Stimulated activated CD8-positive, alpha-beta memory T cell treated with anti-CD3 and anti-CD28 coated beads, Interleukin-7, amount 100 ng/mL, for 1 hour (primary cell): ENCODE measurements around the gene TFCP2L1.

ENCODE experiments used
- DNase-seq, 2 donors: peaks; one replicate each; pipeline ENCODE4 v3.0.0-alpha.2; 2020; ENCODE audit warnings: low read depth in 2 of 2

Gene TFCP2L1

DNA sequence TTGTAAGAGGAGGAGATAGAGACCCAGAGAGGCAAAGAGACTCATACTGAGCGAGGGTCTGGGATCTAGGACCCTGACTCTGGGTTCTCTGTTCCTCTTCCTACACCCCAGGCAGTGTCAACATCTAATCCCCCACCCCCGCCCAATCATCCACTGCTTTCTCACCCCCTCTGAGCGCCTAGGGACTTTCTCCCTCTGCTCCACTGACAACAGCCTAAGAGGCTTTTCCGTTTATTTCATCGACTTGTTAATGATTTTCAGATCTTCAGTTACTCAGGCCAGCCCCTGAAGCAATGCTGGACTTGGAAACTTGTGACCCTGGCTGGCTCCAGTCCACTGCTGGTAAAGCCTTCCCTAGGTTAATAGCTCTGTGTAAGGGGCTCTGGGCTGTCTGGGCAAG, 65.1 kb downstream of the TFCP2L1 start:
- DNase-seq = no peak

- no peak for DNase-seq
Observed at GRCh38 chr2:121218386-121218938, 66.5 kb downstream of the TFCP2L1 start.

- DNase-seq = no peak
Observed at GRCh38 chr2:121217627-121218026, 67.4 kb downstream of the TFCP2L1 start.

- DNase-seq = no peak
Observed at GRCh38 chr2:121214296-121214695, 70.7 kb downstream of the TFCP2L1 start.

GRCh38 chr2:121213386-121213785, 71.6 kb downstream of the TFCP2L1 start:
- DNase-seq = no peak

- DNase-seq = no peak
Observed at GRCh38 chr2:121212661-121213325, 72.2 kb downstream of the TFCP2L1 start.

DNA sequence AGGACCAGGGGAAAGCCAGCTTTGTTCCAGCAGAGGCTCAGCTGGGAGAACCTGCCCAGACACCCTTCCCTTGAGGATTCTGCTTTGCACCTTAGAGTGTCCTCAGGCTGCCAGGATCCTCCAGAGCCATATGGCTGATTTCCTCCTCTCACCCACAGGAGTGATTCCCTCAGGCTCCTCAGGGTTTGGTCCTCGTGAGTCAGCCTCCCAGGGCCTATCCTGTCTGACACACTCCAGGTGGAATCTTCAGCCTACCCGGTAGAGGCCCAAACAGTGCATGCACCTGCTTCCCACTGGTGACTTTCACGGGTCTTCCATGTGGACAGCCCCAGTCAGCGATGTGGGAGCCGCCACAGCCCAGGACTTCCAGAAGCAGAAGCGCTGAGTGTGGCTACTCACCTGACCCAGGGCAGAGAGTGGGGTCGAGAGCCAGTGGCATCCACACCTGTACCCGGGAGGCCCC, 73.3 kb downstream of the TFCP2L1 start:
- DNase-seq = no peak

GRCh38 chr2:121211251-121211650, 73.8 kb downstream of the TFCP2L1 start:
- DNase-seq = no peak

DNA sequence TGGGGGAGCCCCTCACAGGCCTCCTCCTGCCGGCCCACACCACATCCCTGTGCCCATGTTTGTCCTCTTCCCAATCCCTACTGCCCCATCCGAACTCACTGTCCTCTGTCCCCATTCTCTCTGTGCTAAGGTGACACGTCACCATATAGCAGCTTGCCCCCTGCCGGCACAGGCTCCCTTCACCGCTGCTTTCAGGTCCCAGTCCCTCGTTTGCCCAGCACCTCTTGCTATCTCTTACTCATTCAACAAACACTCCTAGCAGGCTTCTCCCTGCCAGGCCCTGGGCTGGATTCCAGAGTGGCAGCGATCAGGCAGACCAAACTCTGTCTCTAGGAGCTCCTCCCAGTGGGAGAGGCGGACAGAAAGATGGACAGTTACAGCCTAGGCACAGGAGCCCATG, 74.3 kb downstream of the TFCP2L1 start:
- no peak for DNase-seq

GRCh38 chr2:121209014-121209610, 75.9 kb downstream of the TFCP2L1 start:
- DNase-seq = no peak

DNA sequence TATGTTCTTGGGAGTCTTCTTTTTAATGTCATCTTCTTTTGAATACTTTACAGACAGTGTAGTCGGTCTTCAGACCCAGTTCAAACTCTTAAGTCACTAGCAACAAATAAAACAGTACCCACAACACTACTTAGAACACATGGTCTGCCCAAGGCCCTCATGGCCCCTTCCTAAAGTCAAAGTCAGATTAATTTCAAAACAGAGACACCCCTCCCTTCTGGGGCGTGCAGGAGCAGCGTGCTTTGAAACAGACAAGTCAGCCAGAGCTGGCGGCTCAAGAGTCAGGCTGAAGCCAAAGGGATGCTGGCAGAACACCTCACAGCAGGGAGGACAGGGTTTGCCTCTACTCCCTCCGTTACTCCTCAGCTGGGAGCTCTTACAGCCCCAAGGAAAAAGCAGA, 77.5 kb downstream of the TFCP2L1 start:
- no peak for DNase-seq

DNA sequence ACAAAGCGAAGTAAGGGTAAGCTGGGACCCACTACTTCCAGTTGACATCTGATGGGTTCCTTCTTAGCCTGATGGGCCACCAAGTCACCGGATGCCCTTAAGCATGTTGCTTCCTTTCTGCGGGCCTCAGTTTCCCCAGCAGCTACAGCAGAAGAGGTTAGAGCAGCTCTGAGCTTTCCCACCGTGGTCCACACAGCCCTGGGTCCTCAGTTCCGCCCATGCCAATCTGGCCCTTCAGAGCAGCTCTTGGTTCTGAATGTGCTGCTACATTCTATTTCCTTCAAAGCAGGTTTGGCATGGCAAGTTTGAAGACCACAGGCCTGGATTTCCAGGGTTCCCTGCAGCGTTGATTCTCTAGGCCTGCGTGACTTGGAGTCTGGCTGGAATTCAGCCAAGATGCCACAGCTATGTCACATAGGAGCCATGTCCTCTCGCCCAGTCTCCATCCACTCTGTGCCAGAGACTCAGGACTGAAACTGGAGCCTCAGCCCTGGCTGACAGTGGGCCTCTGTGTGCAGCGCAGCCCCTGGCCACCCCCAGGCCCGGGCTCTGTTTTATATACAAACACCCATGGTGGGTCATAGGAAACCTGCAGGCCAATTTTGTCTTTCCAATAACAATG, 79.6 kb downstream of the TFCP2L1 start:
- DNase-seq = no peak

GRCh38 chr2:121203591-121204249, 81.3 kb downstream of the TFCP2L1 start:
- DNase-seq = no peak

DNA sequence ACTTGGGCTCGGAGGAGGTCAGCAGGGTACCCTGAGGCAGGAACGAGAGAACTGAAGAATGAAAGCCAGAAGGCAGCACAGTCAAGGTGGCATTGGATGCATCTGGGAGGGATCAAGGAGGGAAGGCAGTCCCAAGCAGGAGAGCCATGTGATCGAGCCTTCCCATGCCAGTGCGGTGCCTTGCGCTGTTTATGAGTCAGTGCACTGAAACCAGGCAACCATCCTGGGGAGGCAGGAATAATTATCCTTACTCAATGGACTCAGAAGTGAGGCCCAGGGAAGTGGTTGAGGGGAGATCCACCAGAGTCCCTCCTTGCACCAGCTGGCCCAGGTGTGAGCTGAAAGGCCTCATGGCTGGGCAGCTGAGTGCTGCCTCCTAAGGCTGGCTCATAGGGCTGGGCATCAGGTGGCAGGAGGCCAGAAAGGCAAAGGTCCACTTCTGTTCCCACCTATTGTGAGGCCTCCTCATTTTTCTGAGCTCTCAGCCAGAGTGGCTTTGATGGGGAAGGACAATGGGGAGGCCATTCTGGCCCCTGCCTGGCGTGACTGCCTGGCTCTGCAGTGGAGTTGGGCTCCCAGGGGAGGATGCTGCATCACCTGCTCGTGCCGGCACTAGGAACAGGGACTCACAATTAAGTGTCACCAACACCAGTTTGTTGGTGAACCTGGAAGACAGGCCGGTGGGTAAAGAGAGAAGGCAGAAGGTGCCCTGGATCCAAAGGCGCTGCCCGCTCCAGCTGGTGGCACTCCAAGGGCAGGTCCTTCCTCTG, 82.3 kb downstream of the TFCP2L1 start:
- no peak for DNase-seq

GRCh38 chr2:121201796-121202195, 83.2 kb downstream of the TFCP2L1 start:
- DNase-seq = no peak

DNA sequence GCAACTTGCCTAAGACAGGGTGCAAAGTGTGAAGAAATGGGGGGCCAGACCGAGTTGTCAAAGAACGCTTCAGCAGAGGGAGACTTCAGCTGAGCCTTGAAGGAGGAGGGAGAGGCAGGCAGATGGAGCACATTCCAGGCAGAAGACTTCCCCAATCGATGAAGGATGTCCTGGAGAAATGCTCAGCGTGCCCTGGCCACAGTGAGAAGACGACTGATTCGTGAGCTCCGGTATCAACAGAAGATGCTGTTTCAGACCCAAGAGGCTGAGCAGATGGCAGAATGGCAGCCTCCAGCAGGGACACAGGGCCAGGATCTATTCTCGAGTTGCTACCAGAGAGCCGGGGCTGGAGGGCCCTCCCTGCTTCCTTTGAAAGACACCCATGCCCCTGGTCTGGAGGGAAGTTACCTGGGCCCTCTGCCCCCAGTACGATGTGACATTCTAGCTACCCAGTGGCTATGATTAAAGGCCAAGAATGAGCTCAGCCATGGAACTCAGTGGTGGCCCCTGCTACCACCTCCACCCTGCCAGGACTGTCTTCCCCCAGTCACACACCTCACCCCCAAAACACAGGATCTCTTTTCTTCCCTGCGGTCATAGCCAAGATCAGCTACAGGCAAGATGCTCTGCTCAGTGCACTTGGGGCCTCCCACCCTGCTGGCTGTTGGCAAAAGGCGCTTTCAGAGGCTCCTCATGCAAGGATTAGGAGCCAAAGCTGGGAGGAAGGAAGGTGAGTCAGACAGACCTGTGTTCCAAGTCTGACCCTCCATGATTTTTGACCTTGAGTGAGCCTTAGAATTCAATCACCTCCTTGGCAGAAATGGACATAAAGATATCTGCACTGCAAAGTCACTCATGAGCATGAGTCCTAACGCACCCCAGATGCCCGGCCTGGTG, 84.3 kb downstream of the TFCP2L1 start:
- DNase-seq = no peak

DNA sequence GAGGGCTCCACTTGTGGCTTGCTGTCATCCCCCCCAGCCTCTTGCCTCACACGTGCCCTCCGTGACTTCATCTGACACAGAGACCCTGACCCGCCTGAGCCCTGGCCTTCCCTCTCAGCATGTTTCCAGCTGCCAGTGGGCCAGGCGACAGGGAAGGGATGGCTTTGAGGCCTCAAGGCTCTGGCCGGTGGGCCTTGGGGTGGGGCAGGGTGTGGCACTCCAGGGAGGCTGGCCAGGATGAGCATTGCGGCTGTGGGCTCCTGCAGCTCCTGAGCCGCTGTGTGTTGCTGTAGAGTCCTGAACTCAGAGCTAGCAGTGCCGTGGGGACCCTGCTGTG, 85.0 kb downstream of the TFCP2L1 start:
- no peak for DNase-seq

- no peak for DNase-seq
Observed at GRCh38 chr2:121199281-121200010, 85.6 kb downstream of the TFCP2L1 start.

GRCh38 chr2:121197369-121198091, 87.5 kb downstream of the TFCP2L1 start:
- no peak for DNase-seq

GRCh38 chr2:121196849-121197155, 88.2 kb downstream of the TFCP2L1 start:
- no peak for DNase-seq
